ENCODE results near the gene SAMD4B.

- TF ChIP-seq CREB1 (CRISPR knock-in tag; IDR thresholded peaks at IDR 0.05; ENCODE audit: low read depth) (no peak), EZH2 (IDR thresholded peaks at IDR 0.05; ENCODE audit: low read depth, unreplicated experiment) (no peak), POLR2AphosphoS5 (IDR thresholded peaks at IDR 0.05; ENCODE audit: low read depth) (no peak), JUNB (IDR thresholded peaks at IDR 0.05; ENCODE audit: unreplicated experiment) (no peak), ETS1 (IDR thresholded peaks at IDR 0.05) (no peak), EZH2phosphoT487 (IDR thresholded peaks at IDR 0.05; ENCODE audit: unreplicated experiment) (no peak)
- TF ChIP-seq, protein P1, sequence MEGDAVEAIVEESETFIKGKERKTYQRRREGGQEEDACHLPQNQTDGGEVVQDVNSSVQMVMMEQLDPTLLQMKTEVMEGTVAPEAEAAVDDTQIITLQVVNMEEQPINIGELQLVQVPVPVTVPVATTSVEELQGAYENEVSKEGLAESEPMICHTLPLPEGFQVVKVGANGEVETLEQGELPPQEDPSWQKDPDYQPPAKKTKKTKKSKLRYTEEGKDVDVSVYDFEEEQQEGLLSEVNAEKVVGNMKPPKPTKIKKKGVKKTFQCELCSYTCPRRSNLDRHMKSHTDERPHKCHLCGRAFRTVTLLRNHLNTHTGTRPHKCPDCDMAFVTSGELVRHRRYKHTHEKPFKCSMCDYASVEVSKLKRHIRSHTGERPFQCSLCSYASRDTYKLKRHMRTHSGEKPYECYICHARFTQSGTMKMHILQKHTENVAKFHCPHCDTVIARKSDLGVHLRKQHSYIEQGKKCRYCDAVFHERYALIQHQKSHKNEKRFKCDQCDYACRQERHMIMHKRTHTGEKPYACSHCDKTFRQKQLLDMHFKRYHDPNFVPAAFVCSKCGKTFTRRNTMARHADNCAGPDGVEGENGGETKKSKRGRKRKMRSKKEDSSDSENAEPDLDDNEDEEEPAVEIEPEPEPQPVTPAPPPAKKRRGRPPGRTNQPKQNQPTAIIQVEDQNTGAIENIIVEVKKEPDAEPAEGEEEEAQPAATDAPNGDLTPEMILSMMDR (conservative IDR thresholded peaks at IDR 0.05; ENCODE audit: low read depth in 2 of 2): peak in 1 of 2 experiments; percentile 21; a peak in 2 of 4 replicates
- TF ChIP-seq, protein P2, sequence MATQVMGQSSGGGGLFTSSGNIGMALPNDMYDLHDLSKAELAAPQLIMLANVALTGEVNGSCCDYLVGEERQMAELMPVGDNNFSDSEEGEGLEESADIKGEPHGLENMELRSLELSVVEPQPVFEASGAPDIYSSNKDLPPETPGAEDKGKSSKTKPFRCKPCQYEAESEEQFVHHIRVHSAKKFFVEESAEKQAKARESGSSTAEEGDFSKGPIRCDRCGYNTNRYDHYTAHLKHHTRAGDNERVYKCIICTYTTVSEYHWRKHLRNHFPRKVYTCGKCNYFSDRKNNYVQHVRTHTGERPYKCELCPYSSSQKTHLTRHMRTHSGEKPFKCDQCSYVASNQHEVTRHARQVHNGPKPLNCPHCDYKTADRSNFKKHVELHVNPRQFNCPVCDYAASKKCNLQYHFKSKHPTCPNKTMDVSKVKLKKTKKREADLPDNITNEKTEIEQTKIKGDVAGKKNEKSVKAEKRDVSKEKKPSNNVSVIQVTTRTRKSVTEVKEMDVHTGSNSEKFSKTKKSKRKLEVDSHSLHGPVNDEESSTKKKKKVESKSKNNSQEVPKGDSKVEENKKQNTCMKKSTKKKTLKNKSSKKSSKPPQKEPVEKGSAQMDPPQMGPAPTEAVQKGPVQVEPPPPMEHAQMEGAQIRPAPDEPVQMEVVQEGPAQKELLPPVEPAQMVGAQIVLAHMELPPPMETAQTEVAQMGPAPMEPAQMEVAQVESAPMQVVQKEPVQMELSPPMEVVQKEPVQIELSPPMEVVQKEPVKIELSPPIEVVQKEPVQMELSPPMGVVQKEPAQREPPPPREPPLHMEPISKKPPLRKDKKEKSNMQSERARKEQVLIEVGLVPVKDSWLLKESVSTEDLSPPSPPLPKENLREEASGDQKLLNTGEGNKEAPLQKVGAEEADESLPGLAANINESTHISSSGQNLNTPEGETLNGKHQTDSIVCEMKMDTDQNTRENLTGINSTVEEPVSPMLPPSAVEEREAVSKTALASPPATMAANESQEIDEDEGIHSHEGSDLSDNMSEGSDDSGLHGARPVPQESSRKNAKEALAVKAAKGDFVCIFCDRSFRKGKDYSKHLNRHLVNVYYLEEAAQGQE (IDR thresholded peaks at IDR 0.05; ENCODE audit: unreplicated experiment): no peak
Observed at GRCh38 chr19:39345956-39346355, 3.7 kb downstream of the SAMD4B start.

Measured in GM23338 (cell line).